Suprapubic skin (tissue), 4 donors: ENCODE data around the gene ZNF837.

Source experiments
- EP300 ChIP-seq: sonication (generic); formaldehyde crosslinking; IDR thresholded peaks from one replicate; pipeline ENCODE4 v1.6.1; 2017; ENCODE audit warnings: antibody characterized with exemption
- POLR2A ChIP-seq, 2 donors: fragments of 450-650 bp; IDR thresholded peaks; one replicate each; pipeline ENCODE4 v1.6.1; 2017; ENCODE audit warnings: antibody characterized with exemption in 2 of 2, mild to moderate bottlenecking in 2 of 2, moderate library complexity in 2 of 2
- POLR2AphosphoS5 ChIP-seq, 3 donors: sonication (generic); formaldehyde crosslinking; IDR thresholded peaks; one replicate each; pipeline ENCODE4 v1.6.1; 2017; ENCODE audit warnings: antibody characterized with exemption in 3 of 3
- TF ChIP-seq, protein P1 (sequence below), 2 donors: fragments of 200-600 bp in 1 of 2; fragments of 450-650 bp in 1 of 2; sonication (generic) in 1 of 2; IDR thresholded peaks; one replicate each; pipeline ENCODE4 v1.5.1; 2016 to 2019; ENCODE audit warnings: antibody characterized with exemption in 2 of 2, mild to moderate bottlenecking in 1 of 2, moderate library complexity in 1 of 2

DNA sequence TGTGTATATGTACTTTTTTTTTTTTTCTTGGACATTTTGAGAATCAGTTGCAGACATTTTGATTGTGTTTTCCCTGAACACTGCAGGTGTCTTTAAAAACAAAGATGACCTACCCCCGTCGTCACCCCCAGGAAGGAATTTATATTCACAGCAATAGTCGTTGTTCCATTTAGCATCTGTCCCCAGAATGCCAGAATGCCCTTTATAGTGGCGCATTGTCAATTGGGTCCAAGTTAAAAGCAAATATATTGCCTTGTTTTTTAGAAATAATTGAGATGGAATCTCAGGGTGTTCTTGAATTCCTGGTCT, 12.8 kb upstream of the ZNF837 start:
- TF ChIP-seq EP300: no peak
- TF ChIP-seq POLR2A (IDR thresholded peaks at IDR 0.05): no peak
- TF ChIP-seq, protein P1, sequence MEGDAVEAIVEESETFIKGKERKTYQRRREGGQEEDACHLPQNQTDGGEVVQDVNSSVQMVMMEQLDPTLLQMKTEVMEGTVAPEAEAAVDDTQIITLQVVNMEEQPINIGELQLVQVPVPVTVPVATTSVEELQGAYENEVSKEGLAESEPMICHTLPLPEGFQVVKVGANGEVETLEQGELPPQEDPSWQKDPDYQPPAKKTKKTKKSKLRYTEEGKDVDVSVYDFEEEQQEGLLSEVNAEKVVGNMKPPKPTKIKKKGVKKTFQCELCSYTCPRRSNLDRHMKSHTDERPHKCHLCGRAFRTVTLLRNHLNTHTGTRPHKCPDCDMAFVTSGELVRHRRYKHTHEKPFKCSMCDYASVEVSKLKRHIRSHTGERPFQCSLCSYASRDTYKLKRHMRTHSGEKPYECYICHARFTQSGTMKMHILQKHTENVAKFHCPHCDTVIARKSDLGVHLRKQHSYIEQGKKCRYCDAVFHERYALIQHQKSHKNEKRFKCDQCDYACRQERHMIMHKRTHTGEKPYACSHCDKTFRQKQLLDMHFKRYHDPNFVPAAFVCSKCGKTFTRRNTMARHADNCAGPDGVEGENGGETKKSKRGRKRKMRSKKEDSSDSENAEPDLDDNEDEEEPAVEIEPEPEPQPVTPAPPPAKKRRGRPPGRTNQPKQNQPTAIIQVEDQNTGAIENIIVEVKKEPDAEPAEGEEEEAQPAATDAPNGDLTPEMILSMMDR (IDR thresholded peaks at IDR 0.05): no peak
- TF ChIP-seq POLR2AphosphoS5 (IDR thresholded peaks at IDR 0.05): no peak
